Measurements from ENCODE around the gene PDE4B. TPM values are rescaled to one million over a fixed set of nuclear protein-coding genes. Genes with fewer than 3 reads are reported as not detected.

The PDE4B gene
- total RNA-seq, 1 donor from 2014 or later, result 0.57 TPM

GRCh38 chr1:65889441-65889840 is 96.7 kb downstream of the PDE4B start:
- Mint-ChIP-seq H3K27ac (ENCODE audit: unreplicated experiment) (no peak overlapping the region), H3K9me3 (ENCODE audit: low read depth) (peaks cover 9% of the 10 kb centered on the region), H3K4me1 (ENCODE audit: low read depth) (peaks cover 10% of the 10 kb centered on the region), H3K27me3 (ENCODE audit: low read depth) (peaks cover 5% of the 10 kb centered on the region), H3K36me3 (ENCODE audit: low read depth) (no peaks in the 10 kb centered on the region), H3K4me3 (ENCODE audit: unreplicated experiment) (no peak overlapping the region)
- TF ChIP-seq CTCF (IDR thresholded peaks at IDR 0.05), result no peak
- no peak for DNase-seq (ENCODE audit: low spot score)

GRCh38 chr1:65890201-65890843 is 97.6 kb downstream of the PDE4B start:
- H3K9me3 Mint-ChIP-seq (ENCODE audit: low read depth), result peaks cover 9% of the 10 kb centered on the region

GRCh38 chr1:65894738-65895605 is 102.3 kb downstream of the PDE4B start:
- peaks cover 6% of the 10 kb centered on the region for H3K9me3 Mint-ChIP-seq (ENCODE audit: low read depth)
- DNase-seq (ENCODE audit: low spot score), result no peak
- no peak overlapping the region for H3K4me3 Mint-ChIP-seq (ENCODE audit: unreplicated experiment)
- peaks cover 6% of the 10 kb centered on the region for H3K4me1 Mint-ChIP-seq (ENCODE audit: low read depth)
- no peak for TF ChIP-seq CTCF (IDR thresholded peaks at IDR 0.05)
- no peak overlapping the region for H3K27ac Mint-ChIP-seq (ENCODE audit: unreplicated experiment)
- no peaks in the 10 kb centered on the region for H3K36me3 Mint-ChIP-seq (ENCODE audit: low read depth)
- H3K27me3 Mint-ChIP-seq (ENCODE audit: low read depth), result peaks cover 5% of the 10 kb centered on the region

More at GRCh38 chr1:65890201-65890843, 97.6 kb downstream of the PDE4B start:
- Mint-ChIP-seq H3K36me3 (ENCODE audit: low read depth) (no peaks in the 10 kb centered on the region), H3K4me3 (ENCODE audit: unreplicated experiment) (no peak overlapping the region), H3K4me1 (ENCODE audit: low read depth) (peaks cover 10% of the 10 kb centered on the region), H3K27me3 (ENCODE audit: low read depth) (peaks cover 5% of the 10 kb centered on the region), H3K27ac (ENCODE audit: unreplicated experiment) (no peak overlapping the region)
- TF ChIP-seq CTCF (IDR thresholded peaks at IDR 0.05), result no peak
- no peak for DNase-seq (ENCODE audit: low spot score)

GRCh38 chr1:65896721-65897120 is 104.0 kb downstream of the PDE4B start:
- peaks cover 9% of the 10 kb centered on the region for H3K27me3 Mint-ChIP-seq (ENCODE audit: low read depth)
- no peak overlapping the region for H3K27ac Mint-ChIP-seq (ENCODE audit: unreplicated experiment)
- H3K4me1 Mint-ChIP-seq (ENCODE audit: low read depth), result no peaks in the 10 kb centered on the region
- no peak for DNase-seq (ENCODE audit: low spot score)
- H3K4me3 Mint-ChIP-seq (ENCODE audit: unreplicated experiment), result no peak overlapping the region
- no peaks in the 10 kb centered on the region for H3K36me3 Mint-ChIP-seq (ENCODE audit: low read depth)
- no peak for TF ChIP-seq CTCF (IDR thresholded peaks at IDR 0.05)
- peaks cover 13% of the 10 kb centered on the region for H3K9me3 Mint-ChIP-seq (ENCODE audit: low read depth)

- Mint-ChIP-seq H3K27ac (ENCODE audit: unreplicated experiment) (no peak overlapping the region), H3K4me1 (ENCODE audit: low read depth) (no peaks in the 10 kb centered on the region), H3K4me3 (ENCODE audit: unreplicated experiment) (no peak overlapping the region), H3K9me3 (ENCODE audit: low read depth) (peaks cover 13% of the 10 kb centered on the region), H3K36me3 (ENCODE audit: low read depth) (no peaks in the 10 kb centered on the region), H3K27me3 (ENCODE audit: low read depth) (peaks cover 15% of the 10 kb centered on the region)
- TF ChIP-seq CTCF (IDR thresholded peaks at IDR 0.05), result no peak
- DNase-seq (ENCODE audit: low spot score), result no peak
Observed at GRCh38 chr1:65897485-65897884, 104.8 kb downstream of the PDE4B start.
